ENCODE results near the gene ADNP2.
"Not testable (repeated sequence)": the region's sequence is repeated elsewhere in the genome, so short reads cannot be mapped to it uniquely, and the experiment has no call there.

ADNP2 gene

GRCh38 chr18:80148326-80149199, 39.5 kb downstream of the ADNP2 start:
- no peak for DNase-seq

GRCh38 chr18:80149667-80150066, 40.6 kb downstream of the ADNP2 start:
- no peak for DNase-seq

- DNase-seq, result no peak
These were observed 45.2 kb downstream of the ADNP2 start for GRCh38 chr18:80154293-80154692.

GRCh38 chr18:80157708-80158343, 48.8 kb downstream of the ADNP2 start:
- peak; percentile 27 for DNase-seq

GRCh38 chr18:80158365-80158764, 49.3 kb downstream of the ADNP2 start:
- DNase-seq, result no peak

- DNase-seq, result no peak
These were observed 50.9 kb downstream of the ADNP2 start for GRCh38 chr18:80159713-80160636.

- DNase-seq, result no peak
These were observed 52.8 kb downstream of the ADNP2 start for GRCh38 chr18:80161781-80162417.

GRCh38 chr18:80163183-80163582, 54.1 kb downstream of the ADNP2 start:
- no peak for DNase-seq

GRCh38 chr18:80164727-80165355, 55.8 kb downstream of the ADNP2 start:
- DNase-seq, result not testable (repeated sequence)

- no peak for DNase-seq
These were observed 57.2 kb downstream of the ADNP2 start for GRCh38 chr18:80166240-80166639.

- no peak for DNase-seq
These were observed 57.7 kb downstream of the ADNP2 start for GRCh38 chr18:80166725-80167124.

GRCh38 chr18:80167331-80167730, 58.3 kb downstream of the ADNP2 start:
- no peak for DNase-seq

- DNase-seq, result no peak
These were observed 58.9 kb downstream of the ADNP2 start for GRCh38 chr18:80167931-80168330.

- no peak for DNase-seq
These were observed 59.3 kb downstream of the ADNP2 start for GRCh38 chr18:80168346-80168745.

GRCh38 chr18:80168982-80169381, 59.9 kb downstream of the ADNP2 start:
- DNase-seq, result no peak

- DNase-seq, result no peak
These were observed 60.5 kb downstream of the ADNP2 start for GRCh38 chr18:80169607-80170006.

GRCh38 chr18:80170395-80171053, 61.5 kb downstream of the ADNP2 start:
- DNase-seq, result no peak

GRCh38 chr18:80171054-80171872, 62.2 kb downstream of the ADNP2 start:
- no peak for DNase-seq

- DNase-seq, result no peak
These were observed 63.0 kb downstream of the ADNP2 start for GRCh38 chr18:80172056-80172455.

GRCh38 chr18:80173060-80173459, 64.0 kb downstream of the ADNP2 start:
- DNase-seq, result no peak
